Breast epithelium (tissue), 3 donors: ENCODE data around the gene LY9.

Experiments used
- CTCF ChIP-seq, 3 donors: fragments of 450-650 bp; IDR thresholded peaks; one replicate each; pipeline ENCODE4 v1.5.1; 2016 to 2017; ENCODE audit warnings: antibody characterized with exemption in 3 of 3, mild to moderate bottlenecking in 3 of 3, moderate library complexity in 3 of 3
- POLR2AphosphoS5 ChIP-seq, 3 donors: sonication (generic); formaldehyde crosslinking; IDR thresholded peaks; one replicate each; pipeline ENCODE4 v1.6.1; 2017; ENCODE audit warnings: antibody characterized with exemption in 3 of 3

GRCh38 chr1:160774886-160775719 lies 20.9 kb upstream of the LY9 start:
- TF ChIP-seq POLR2AphosphoS5 (IDR thresholded peaks at IDR 0.05), result no peak
- no peak for TF ChIP-seq CTCF (IDR thresholded peaks at IDR 0.05)
